ENCODE data around the gene MAML1. TPM values are rescaled to one million over a fixed set of nuclear protein-coding genes. Genes with fewer than 3 reads are reported as not detected.

Gene MAML1
- total RNA-seq, 1 experiment from 2014 or later, result 10.6 TPM

DNA sequence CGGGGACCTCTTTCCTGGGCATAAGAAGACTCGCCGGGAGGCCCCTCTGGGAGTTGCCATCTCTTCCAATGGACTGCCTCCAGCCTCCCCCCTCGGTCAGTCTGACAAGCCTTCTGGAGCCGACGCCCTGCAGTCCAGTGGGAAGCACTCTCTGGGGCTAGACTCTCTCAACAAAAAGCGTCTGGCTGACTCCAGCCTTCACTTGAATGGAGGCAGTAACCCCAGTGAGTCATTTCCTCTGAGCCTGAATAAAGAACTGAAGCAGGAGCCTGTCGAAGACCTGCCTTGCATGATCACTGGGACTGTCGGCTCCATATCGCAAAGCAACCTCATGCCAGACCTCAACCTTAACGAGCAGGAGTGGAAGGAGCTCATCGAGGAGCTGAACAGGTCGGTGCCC, 32.8 kb downstream of the MAML1 start:
- no peaks in the 10 kb centered on the region for H3K9me2 ChIP-seq (replicated peaks; ENCODE audit: low read length)
- H3K27me3 ChIP-seq (ENCODE audit: low read length), result no peaks in the 10 kb centered on the region
- ChIA-PET CTCF (no interaction called here), POLR2A (ENCODE audit: unreplicated experiment) (no interaction called here)
- TF ChIP-seq EZH2phosphoT487 (IDR thresholded peaks at IDR 0.05; ENCODE audit: borderline replicate concordance, low read length), result no peak
- TF ChIP-seq, protein P1, sequence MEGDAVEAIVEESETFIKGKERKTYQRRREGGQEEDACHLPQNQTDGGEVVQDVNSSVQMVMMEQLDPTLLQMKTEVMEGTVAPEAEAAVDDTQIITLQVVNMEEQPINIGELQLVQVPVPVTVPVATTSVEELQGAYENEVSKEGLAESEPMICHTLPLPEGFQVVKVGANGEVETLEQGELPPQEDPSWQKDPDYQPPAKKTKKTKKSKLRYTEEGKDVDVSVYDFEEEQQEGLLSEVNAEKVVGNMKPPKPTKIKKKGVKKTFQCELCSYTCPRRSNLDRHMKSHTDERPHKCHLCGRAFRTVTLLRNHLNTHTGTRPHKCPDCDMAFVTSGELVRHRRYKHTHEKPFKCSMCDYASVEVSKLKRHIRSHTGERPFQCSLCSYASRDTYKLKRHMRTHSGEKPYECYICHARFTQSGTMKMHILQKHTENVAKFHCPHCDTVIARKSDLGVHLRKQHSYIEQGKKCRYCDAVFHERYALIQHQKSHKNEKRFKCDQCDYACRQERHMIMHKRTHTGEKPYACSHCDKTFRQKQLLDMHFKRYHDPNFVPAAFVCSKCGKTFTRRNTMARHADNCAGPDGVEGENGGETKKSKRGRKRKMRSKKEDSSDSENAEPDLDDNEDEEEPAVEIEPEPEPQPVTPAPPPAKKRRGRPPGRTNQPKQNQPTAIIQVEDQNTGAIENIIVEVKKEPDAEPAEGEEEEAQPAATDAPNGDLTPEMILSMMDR (conservative IDR thresholded peaks at IDR 0.05; ENCODE audit: low read depth, low read length), result no peak
- no peak for TF ChIP-seq EZH2 (IDR thresholded peaks at IDR 0.05; ENCODE audit: low read length, unreplicated experiment)
- 0 out of 2 replicates have a peak overlapping the region, but pooled peaks have one; percentile 27 for H3K4me2 ChIP-seq (ENCODE audit: low read length)
- intact Hi-C loops (cut with micrococcal nuclease), result no loop called here
- no peak overlapping the region for H3K4me3 ChIP-seq (ENCODE audit: low read length)
- no peaks in the 10 kb centered on the region for H4K20me1 ChIP-seq (ENCODE audit: low read length)
- H2AFZ ChIP-seq (ENCODE audit: low read length), result no peak overlapping the region
- DNase-seq (peak; percentile 65), ATAC-seq (peak; percentile 71)
- peaks cover 8% of the 10 kb centered on the region for H3F3A ChIP-seq (ENCODE audit: low read length, unreplicated experiment)
- no peaks in the 10 kb centered on the region for H3K9me3 ChIP-seq (ENCODE audit: low read length)
- no peak overlapping the region for H3K9ac ChIP-seq (ENCODE audit: low read length)
- H3K36me3 ChIP-seq (ENCODE audit: low read depth, low read length), result peaks cover 10% of the 10 kb centered on the region; the same call in 1 of the 2 replicates
- H3K79me2 ChIP-seq (ENCODE audit: low read length), result peaks cover 31% of the 10 kb centered on the region
- H3K27ac ChIP-seq (ENCODE audit: low read length), result peak overlapping the region; percentile 31
- no TSS peak for BruUV-seq (replicated peaks)
- peaks cover 35% of the 10 kb centered on the region for H3K4me1 ChIP-seq (ENCODE audit: insufficient read depth, low read length)

DNA sequence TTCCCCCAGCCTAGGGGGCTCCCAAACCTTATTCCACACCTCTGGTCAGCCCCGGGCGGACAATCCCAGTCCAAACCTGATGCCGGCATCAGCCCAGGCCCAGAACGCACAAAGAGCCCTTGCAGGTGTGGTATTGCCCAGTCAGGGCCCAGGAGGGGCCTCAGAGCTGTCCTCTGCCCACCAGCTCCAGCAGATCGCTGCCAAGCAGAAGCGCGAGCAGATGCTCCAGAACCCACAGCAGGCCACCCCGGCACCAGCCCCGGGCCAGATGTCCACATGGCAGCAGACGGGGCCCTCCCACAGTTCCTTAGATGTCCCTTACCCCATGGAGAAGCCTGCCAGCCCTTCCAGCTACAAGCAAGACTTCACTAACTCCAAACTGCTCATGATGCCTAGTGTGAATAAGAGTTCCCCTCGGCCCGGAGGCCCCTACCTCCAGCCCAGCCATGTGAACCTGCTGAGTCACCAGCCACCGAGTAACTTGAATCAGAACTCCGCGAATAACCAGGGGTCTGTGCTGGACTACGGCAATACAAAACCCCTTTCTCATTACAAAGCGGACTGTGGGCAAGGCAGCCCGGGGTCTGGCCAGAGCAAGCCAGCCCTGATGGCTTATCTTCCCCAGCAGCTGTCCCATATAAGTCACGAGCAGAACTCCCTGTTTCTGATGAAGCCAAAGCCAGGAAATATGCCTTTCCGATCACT, 33.6 kb downstream of the MAML1 start:
- H3F3A ChIP-seq (ENCODE audit: low read length, unreplicated experiment), result peaks cover 8% of the 10 kb centered on the region
- H3K4me2 ChIP-seq (ENCODE audit: low read length), result no peak overlapping the region
- H3K4me1 ChIP-seq (ENCODE audit: insufficient read depth, low read length), result peaks cover 35% of the 10 kb centered on the region
- H3K27ac ChIP-seq (ENCODE audit: low read length), result peak overlapping the region; percentile 31
- DNase-seq (no peak), ATAC-seq (no peak)
- H4K20me1 ChIP-seq (ENCODE audit: low read length), result no peaks in the 10 kb centered on the region
- H3K9ac ChIP-seq (ENCODE audit: low read length), result no peak overlapping the region
- peaks cover 12% of the 10 kb centered on the region for H3K36me3 ChIP-seq (ENCODE audit: low read depth, low read length)
- intact Hi-C loops (cut with micrococcal nuclease), result no loop called here
- H3K9me3 ChIP-seq (ENCODE audit: low read length), result no peaks in the 10 kb centered on the region
- no peaks in the 10 kb centered on the region for H3K27me3 ChIP-seq (ENCODE audit: low read length)
- no peak overlapping the region for H2AFZ ChIP-seq (ENCODE audit: low read length)
- TF ChIP-seq, protein P1 (conservative IDR thresholded peaks at IDR 0.05; ENCODE audit: low read depth, low read length), result no peak
- TF ChIP-seq EZH2 (IDR thresholded peaks at IDR 0.05; ENCODE audit: low read length, unreplicated experiment) (no peak), EZH2phosphoT487 (IDR thresholded peaks at IDR 0.05; ENCODE audit: borderline replicate concordance, low read length) (no peak)
- POLR2A ChIA-PET (ENCODE audit: unreplicated experiment), result no interaction called here
- no peak overlapping the region for H3K4me3 ChIP-seq (ENCODE audit: low read length)
- peaks cover 29% of the 10 kb centered on the region for H3K79me2 ChIP-seq (ENCODE audit: low read length)
- CTCF ChIA-PET, result no interaction called here
- H3K9me2 ChIP-seq (replicated peaks; ENCODE audit: low read length), result no peaks in the 10 kb centered on the region
- TSS peak; percentile 27 for BruUV-seq (replicated peaks)

DNA sequence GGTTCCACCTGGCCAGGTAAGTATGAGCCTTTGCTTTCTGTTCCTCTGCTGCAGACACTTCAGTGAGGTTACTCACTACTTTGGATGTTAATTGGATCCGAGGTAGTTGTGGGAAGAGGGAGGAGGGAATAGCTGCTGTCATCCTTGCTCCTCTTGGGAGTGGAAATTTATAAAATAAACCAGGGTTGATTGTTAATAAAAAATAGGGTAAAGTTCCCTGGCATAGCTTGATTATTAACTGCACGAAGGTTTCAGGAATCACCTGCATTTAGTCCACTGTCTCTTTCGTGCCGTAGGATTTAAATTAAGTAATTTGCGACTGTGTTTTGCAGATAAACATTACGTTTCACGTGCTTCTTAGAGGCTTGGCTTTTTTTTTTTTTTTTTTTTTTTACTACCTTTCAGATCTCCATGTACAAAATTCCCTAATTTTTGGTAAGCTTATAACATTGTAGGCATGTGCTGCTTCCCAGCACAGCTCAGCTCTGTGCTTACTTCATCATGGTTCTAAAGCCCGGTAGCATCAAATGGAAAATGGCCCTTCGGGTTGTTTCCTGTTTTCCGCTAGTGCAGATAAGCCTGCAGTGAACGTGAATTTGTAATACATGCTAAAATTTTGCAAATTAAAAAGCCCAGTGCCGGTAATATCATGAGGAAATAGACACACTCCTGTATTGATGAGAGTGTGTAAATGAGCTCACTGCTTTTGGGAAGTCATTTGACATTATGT, 34.3 kb downstream of the MAML1 start:
- H3K79me2 ChIP-seq (ENCODE audit: low read length), result peaks cover 29% of the 10 kb centered on the region
- peaks cover 8% of the 10 kb centered on the region for H3F3A ChIP-seq (ENCODE audit: low read length, unreplicated experiment)
- peaks cover 18% of the 10 kb centered on the region for H3K36me3 ChIP-seq (ENCODE audit: low read depth, low read length)
- intact Hi-C loops (cut with micrococcal nuclease), result no loop called here
- ChIA-PET POLR2A (ENCODE audit: unreplicated experiment) (no interaction called here), CTCF (no interaction called here)
- H3K4me2 ChIP-seq (ENCODE audit: low read length), result no peak overlapping the region
- no peaks in the 10 kb centered on the region for H3K9me3 ChIP-seq (ENCODE audit: low read length)
- BruUV-seq (replicated peaks), result no TSS peak
- H3K27me3 ChIP-seq (ENCODE audit: low read length), result no peaks in the 10 kb centered on the region
- TF ChIP-seq EZH2phosphoT487 (IDR thresholded peaks at IDR 0.05; ENCODE audit: borderline replicate concordance, low read length) (no peak), EZH2 (IDR thresholded peaks at IDR 0.05; ENCODE audit: low read length, unreplicated experiment) (no peak)
- TF ChIP-seq, protein P1 (conservative IDR thresholded peaks at IDR 0.05; ENCODE audit: low read depth, low read length), result no peak
- ATAC-seq (no peak), DNase-seq (no peak)
- H3K4me3 ChIP-seq (ENCODE audit: low read length), result no peak overlapping the region
- H3K27ac ChIP-seq (ENCODE audit: low read length), result no peak overlapping the region
- peaks cover 33% of the 10 kb centered on the region for H3K4me1 ChIP-seq (ENCODE audit: insufficient read depth, low read length)
- H3K9ac ChIP-seq (ENCODE audit: low read length), result no peak overlapping the region
- H4K20me1 ChIP-seq (ENCODE audit: low read length), result no peaks in the 10 kb centered on the region
- H2AFZ ChIP-seq (ENCODE audit: low read length), result no peak overlapping the region
- H3K9me2 ChIP-seq (replicated peaks; ENCODE audit: low read length), result no peaks in the 10 kb centered on the region
